GM12801 (cell line): ENCODE measurements around the gene RPL13.

Source experiments
- TF ChIP-seq, protein P1 (sequence below): IDR thresholded peaks from one replicate; pipeline ENCODE4 v1.5.1; 2011; ENCODE audit warnings: control low read depth; ENCODE audit not compliant: insufficient read length; ENCODE audit errors: extremely low read depth

RPL13 gene

GRCh38 chr16:89564476-89565255 lies 4.2 kb downstream of the RPL13 start:
- TF ChIP-seq, protein P1, sequence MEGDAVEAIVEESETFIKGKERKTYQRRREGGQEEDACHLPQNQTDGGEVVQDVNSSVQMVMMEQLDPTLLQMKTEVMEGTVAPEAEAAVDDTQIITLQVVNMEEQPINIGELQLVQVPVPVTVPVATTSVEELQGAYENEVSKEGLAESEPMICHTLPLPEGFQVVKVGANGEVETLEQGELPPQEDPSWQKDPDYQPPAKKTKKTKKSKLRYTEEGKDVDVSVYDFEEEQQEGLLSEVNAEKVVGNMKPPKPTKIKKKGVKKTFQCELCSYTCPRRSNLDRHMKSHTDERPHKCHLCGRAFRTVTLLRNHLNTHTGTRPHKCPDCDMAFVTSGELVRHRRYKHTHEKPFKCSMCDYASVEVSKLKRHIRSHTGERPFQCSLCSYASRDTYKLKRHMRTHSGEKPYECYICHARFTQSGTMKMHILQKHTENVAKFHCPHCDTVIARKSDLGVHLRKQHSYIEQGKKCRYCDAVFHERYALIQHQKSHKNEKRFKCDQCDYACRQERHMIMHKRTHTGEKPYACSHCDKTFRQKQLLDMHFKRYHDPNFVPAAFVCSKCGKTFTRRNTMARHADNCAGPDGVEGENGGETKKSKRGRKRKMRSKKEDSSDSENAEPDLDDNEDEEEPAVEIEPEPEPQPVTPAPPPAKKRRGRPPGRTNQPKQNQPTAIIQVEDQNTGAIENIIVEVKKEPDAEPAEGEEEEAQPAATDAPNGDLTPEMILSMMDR = no peak

GRCh38 chr16:89565256-89565505 lies 4.7 kb downstream of the RPL13 start:
- TF ChIP-seq, protein P1 = no peak

- TF ChIP-seq, protein P1 = no peak
These were observed 5.3 kb downstream of the RPL13 start for GRCh38 chr16:89565506-89566372.

- TF ChIP-seq, protein P1 = no peak
These were observed 7.4 kb downstream of the RPL13 start for GRCh38 chr16:89567656-89568594.

- TF ChIP-seq, protein P1 = no peak
These were observed 9.2 kb downstream of the RPL13 start for GRCh38 chr16:89569506-89570341.

DNA sequence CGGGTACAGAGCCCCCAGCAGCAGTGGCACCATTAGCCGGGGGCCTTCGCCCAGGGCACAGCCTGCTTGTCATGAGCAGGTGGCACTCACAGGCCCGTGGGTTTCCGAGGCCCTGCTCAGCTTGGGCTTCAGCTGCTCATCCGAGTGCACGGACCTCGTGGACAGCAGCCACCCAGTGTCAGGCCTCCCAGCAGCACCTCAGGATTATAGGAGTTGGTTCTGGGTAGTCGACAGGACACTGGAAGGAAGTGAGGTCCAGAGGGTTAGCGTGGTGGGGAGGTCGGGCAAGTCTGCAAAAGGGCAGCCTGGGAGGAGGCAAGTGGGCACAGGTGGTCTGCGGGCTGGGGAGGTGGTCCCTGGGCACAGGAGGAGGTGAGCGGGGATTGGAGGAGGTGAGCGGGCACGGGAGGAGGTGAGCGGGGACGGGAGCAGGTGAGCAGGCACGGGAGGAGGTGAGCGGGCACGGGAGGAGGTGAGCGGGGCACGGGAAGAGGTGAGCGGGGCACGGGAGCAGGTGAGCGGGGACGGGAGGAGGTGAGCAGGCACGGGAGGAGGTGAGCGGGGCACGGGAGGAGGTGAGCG lies 10.0 kb downstream of the RPL13 start:
- TF ChIP-seq, protein P1 = no peak
